GM21717 (cell line): ENCODE data around the gene NAA80.

ENCODE experiments used
- ATAC-seq: cut with Tn5 transposase; IDR thresholded peaks from one replicate; pipeline ENCODE4 v1.9.1; 2021; ENCODE audit warnings: mild to moderate bottlenecking, moderate library complexity; ENCODE audit not compliant: unreplicated experiment

NAA80 gene

DNA sequence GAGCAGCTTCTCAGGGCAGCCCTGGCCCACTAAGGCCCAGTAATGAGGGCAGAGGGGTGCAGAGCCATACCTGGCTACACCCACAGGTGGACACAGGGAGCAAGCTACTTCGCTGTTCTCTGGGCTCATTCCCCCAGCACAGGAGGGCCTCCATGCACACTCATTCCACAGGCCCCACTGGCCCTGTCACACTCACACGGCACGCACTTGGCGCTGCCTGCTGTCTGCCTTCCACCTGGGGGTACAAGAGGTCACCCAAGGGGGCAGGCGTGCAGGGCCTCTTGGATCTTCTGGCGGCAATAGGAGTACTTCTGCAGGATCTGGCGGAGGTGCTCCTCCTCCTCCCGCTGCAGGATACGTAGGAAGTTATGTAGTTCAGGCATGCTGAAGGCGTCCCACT, 31.1 kb upstream of the NAA80 start:
- ATAC-seq: no peak

DNA sequence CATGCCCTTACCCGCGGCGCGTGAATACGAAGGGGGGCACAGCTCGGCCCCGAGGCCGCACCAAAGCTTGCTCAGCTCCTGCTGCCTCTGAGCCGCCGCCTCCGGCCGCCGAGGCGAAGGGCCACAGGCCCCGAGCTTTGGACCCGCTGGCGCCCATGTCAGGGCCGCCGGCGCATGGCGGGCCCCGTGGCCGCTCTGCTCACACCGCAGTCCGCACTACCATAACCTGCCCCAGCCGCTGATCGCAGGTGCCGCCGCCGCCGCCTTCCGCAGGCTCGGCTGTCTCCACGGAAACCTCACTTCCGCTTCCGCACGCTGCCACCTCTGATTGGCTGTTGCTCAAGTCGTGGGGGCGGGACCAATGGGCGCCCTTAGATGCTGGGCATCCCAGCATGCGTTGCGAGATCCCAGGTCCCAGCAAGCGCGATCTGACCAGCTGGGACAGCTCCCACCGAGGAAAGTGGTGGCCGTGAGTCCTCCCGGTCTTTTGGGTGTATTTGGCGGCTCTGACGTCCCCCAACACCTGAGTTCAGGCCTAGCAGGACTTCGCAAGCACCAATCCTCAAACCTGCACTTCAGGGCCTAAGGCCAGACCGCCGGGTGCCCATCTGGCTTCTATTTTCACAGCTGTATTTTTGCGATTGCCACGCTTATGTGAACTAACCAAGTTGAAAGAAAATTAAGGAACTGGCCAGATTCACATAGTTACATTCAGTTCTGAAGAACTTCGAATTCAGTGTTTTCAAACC, 28.9 kb upstream of the NAA80 start, which contains the start of gene TUSC2:
Gene TUSC2, minus strand, starts transcription at position 281 of the 749 bp plus-strand sequence. Its CDS starts 124 bp downstream, at position 157.
- ATAC-seq: peak; percentile 69

DNA sequence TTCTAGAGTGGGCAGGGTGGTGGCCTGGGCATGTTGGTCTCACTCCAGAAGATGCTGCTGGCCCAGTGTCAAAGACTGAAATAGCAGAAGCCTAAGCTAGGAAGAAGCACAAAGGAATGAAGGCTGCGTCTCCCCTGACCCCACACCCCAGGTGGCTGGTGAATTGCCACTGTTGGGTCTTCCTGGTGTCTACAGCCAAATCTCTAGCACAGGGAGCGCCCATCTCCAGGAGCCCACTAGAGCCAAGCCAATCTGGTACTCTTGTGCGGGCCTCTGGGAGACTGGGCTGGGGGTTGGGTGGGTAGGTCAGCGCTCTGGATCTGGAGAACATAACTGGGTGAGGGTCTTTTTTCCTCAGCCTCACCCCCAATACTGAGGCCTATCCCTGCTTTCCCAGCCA, 27.9 kb upstream of the NAA80 start:
- ATAC-seq: no peak

GRCh38 chr3:50326182-50326541, 27.0 kb upstream of the NAA80 start:
- ATAC-seq: no peak

DNA sequence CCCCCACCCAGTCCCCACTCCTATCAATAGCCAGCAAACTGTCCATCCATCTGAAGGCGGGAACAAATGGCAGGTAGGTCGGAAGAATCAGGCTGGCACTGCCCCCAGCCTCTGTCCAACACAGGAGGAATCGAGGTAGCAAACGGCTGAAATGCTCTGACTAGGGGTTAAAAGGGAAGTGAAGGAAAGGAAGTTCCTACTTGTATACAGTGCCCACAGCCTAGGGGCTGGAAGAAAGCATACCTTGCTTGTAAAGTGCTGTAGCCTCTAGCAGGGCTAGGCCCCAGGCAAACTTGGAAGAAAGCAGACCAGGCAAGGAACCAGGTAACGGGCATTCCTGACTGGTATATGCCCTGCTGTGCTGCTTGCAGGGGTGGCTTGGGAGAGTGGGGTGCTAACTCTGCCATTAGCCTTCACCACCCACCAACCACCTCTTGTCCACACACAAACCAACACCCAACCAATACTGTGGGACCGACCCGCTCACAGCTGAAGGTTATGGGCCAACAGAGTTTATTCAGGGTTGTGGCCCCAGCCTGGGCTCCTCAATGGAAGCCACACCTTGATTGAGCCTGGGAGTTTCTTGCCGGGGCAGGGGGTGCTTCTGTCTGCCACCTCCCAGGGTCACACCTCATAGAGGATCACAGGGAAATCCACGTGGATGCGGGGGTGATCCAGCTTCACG, 26.4 kb upstream of the NAA80 start:
- ATAC-seq: no peak

- no peak for ATAC-seq
Measured at GRCh38 chr3:50325113-50325480, 25.9 kb upstream of the NAA80 start.

GRCh38 chr3:50324351-50325112, 25.3 kb upstream of the NAA80 start:
- ATAC-seq: no peak

DNA sequence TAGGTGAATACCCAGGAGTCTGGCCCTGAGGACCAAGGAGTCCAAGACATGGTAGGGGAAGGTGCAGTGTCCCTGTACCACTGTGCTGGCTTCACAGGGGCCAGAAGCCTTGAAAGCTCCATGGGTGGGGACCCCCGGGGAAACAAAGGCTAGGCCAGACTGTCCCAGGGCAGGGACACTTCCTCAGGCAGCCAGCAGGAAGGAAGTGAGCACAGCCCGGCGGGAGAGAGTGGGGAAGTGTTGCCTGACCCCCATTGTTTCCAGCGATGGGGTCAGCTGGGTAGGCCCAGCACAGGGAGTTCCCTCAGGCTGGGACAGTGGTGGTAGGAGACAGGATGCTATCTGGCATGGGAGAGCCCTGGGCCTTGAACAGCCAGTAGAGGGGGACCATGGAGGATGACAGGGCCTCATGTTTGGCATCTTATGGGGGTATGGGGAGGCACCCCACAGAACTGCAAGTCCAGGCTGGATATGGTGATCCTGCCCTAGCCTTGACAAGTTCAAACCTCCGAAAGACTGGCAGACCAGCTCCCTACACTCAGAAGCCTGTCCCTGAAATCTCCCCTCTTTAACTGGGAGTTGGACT, 24.5 kb upstream of the NAA80 start:
- ATAC-seq: no peak

GRCh38 chr3:50323092-50323600, 23.9 kb upstream of the NAA80 start:
- ATAC-seq: no peak

DNA sequence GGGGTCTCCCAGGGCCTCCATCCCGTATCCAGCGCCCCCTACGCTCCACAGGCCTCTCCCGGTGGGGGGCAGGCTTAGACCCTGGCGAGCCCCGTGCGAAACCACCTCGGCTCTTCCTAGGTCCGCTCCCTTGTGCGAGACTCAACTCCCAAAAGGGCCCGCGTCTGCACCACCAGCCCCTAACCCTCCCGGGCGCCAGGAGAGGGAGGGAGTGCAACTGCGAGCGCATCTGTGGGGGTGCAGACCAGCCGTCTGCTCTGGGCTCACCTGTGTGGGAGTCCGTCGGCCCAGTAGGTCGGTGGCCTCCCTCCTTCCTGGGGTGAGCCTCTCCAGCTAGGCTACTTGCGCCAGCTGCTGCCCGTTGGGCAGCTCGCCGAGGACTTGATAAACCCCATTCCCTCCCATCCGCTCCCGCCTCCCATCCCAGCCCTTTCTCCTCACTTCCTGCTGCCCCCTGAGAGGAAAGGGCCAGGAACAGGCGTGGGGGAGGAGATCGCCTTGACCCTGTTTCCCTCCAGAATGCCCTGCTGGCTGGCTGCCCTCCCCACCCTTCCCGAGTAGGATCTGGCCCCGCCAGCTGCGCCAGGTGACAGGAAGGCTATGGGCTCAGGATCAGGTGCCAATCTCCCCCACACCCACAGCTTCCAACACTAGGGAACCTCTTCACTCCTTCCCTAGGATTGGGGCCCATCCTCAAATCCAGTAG, 23.3 kb upstream of the NAA80 start, which contains the start of gene HYAL2:
Gene HYAL2, minus strand, starts transcription at position 360 of the 706 bp plus-strand sequence. CDS start 2,256 bp downstream, outside the sequence.
- no peak for ATAC-seq

DNA sequence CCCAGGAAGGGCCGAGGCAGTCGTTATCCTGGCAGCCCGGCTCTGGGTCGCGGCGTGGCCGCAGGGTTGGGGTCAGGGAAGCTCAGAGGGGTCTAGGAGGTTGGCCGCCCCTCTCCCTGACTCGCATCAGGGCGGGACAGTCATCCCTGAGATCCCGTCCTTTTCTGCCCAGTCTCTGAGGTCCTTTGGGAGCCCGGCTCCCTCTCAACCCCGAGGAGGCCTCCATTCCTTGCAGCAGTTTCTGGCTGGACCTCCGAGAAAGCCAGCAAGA, 22.8 kb upstream of the NAA80 start:
- no peak for ATAC-seq

DNA sequence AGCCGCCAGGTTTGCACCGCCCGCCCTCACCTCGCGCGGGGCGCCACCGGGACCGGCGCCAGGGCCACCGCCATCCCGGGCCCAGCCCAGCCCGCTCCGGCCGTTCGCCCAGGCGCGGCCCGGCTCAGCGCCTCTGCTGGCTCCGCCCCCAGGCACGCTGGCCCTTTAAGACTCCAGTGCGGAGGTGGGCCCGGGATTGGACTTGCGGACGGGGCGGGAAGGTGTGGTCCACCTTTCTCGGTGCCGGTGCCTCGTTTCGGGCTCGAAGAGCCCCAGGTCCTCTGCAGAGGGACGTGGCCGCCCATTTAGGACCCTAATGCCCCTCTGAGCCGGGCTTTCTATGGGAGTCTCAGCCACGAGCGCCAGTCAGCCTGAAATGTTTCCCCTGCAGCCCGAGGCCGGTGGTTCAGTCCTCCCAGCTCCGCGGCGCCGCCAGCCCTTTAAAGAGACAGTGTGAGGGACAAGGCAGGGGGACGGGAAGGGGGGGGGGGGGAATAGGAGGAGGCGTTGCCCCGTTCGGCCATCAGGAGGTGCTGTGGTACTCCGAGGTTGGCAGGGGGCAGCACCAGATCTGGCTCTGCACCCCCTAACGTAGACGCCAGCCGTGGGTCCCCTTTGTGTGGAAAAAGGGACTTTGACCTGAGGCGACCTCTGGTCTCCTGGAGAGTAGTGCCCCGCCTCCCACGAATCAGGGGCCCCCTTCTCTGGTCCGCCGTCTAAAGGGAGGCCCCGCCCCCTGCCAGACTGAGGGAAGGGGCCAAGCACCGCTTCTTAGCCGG, 22.3 kb upstream of the NAA80 start:
- peak; percentile 65 for ATAC-seq

DNA sequence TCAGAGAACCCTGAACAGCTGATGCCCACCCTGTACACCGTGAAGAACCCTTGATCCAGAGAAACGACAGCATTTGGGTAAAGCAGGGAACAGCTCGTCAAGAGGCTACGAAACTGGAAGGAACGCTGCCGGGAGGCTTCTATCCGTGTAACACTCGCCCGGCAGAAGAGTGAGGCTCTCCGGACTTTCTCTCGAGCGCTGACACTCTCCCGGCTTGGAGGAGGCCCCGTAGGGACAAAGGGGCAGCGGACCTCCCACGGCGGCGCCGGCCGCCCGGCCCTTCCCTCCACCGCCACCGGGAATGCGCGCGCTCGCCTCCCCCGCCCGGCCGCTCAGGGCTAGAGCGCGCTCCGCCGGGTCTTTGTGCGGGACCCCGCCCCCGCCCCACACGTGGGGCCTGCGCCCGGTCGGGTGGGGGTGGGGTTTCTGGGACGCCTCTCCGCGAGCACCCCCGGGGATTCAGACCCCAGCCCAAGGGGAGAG, 21.7 kb upstream of the NAA80 start:
- peak; percentile 31 for ATAC-seq

DNA sequence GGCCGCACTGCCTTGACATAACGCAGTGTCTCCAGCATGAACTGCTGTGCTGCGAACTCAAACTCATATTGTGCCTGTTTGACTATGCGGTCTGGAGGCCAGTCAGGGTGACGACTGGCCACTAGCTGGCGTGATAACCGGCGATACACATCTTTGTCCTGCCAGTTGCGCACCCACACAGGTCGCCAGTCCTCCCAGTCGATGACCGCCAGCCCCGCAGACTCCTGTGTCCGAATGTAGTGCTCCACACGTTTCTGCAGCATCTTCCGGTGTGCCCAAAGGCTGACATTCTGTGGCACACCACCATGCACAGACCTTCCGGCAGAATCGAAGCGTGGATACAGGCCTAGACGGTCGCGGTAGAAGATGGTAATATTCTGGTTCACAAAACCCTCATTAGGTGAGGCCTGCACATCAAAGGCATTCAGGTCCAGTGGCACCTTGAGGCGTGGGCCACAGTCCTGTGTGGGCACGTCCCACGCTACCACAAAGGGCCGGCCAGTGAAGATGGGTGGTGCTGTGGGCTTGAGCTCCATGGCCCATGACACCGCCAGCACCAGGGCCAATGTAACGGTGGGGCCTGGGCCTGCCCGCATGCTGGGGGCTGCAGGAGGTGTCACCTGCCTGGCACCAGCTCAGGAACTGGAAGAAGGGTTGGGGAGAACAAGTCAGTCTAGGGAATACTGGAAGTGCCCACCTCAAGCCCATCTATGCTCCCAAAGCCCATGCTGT, 20.9 kb upstream of the NAA80 start:
- ATAC-seq: no peak

DNA sequence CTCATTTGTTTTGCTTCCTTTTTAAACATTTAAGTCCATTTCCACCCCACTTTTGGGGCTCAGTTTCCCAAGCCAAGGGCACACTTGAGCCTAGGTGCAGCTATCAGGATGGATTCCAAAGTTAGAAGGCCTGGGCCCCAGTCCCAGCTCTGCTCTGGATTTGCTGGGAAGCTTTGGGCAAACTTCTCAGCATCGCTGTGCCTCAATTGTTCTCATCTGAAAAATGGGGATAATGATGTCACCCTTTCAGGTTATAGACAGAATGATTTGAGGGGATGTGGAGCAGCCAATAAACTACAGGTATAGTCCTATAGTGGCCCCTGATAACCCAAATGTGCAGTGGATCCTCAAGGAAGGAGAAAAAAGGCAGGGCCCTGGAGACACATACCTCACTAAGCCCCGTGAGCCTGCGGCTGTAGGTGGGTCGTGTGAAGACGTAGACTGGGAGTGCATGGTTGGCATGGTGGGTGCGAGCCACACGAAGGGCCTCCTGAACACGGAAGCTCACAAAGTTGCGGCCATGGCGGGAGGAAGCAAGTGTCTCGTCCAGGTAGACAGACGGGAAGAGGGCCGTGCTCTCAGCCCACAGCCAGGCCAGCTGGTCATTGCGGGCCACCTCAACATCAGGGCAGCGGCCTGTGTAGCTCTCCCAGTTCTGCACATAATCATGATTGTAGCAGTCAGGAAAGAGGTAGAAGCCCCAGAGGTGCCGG, 20.1 kb upstream of the NAA80 start:
- no peak for ATAC-seq

DNA sequence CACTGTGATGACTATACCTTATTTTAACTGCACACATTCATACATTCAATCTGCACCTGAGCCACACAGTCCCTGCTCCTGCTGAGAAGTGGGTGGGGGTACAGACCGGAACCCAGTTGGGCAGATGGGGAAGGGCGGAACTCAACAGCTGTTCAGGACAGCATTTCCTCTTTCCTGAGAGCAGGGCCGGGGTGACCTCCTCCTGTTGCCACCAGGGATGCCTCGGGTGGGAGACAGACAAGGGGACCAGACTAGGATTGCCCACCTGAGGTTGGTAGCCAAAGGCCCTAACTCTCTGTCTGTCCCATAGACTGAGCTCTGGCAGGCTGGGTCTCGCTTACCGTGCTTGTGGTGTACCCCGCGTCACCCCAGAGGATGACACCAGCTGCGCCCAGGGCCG, 19.4 kb upstream of the NAA80 start:
- no peak for ATAC-seq

DNA sequence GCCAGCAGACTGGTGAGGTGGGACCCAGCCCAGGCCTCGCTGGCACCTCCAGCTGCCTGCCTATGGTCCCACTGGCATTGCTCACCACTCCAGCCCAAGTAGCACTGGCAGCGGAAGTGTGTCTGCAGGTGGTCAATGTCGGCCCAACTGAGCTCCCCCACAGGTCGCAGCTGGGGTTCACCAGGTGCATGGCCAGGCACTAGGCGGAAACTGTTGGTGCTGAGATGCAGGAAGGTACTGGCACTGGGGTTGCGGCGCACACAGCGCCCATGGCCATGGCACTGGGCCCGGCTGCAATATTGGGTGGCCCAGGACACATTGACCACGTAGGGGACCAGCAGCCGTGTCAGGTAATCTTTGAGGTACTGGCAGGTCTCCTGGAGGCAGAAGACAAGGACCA, 19.0 kb upstream of the NAA80 start:
- no peak for ATAC-seq

- ATAC-seq: no peak
Measured at GRCh38 chr3:50317300-50317699, 18.1 kb upstream of the NAA80 start.
